HL-60/S4 treated with retinoic acid at 250 ng/mL for 4 days and 3 days (cell line): ENCODE results near the gene MPST.

Source experiments
- in situ Hi-C: fragments of 300-500 bp; cut with MboI; formaldehyde crosslinking; loops from 2 replicates; pipeline ENCODE4 v1.7.0; 2022; ENCODE audit warnings: low sequenced_read_pairs

MPST gene

GRCh38 chr22:37075822-37076433 is 56.4 kb downstream of the MPST start:
- in situ Hi-C loops: no loop called here

- in situ Hi-C loops: no loop called here
Observed at GRCh38 chr22:37077802-37078448, 58.4 kb downstream of the MPST start.

- in situ Hi-C loops: no loop called here
Observed at GRCh38 chr22:37079158-37079557, 59.6 kb downstream of the MPST start.
